GM10266 (cell line): ENCODE results near the gene SFXN5.

Source experiments
- DNase-seq: peaks from one replicate; pipeline ENCODE4 v3.0.0; 2012; ENCODE audit errors: extremely low spot score
- CTCF ChIP-seq: IDR thresholded peaks from 2 replicates; pipeline ENCODE4 v1.5.1; 2012; ENCODE audit warnings: mild to moderate bottlenecking, low read depth; ENCODE audit not compliant: control insufficient read depth, insufficient read depth; ENCODE audit errors: missing control alignments

The SFXN5 gene

GRCh38 chr2:72979896-72980295 is 91.6 kb downstream of the SFXN5 start:
- no peak for DNase-seq
- no peak for TF ChIP-seq CTCF

DNA sequence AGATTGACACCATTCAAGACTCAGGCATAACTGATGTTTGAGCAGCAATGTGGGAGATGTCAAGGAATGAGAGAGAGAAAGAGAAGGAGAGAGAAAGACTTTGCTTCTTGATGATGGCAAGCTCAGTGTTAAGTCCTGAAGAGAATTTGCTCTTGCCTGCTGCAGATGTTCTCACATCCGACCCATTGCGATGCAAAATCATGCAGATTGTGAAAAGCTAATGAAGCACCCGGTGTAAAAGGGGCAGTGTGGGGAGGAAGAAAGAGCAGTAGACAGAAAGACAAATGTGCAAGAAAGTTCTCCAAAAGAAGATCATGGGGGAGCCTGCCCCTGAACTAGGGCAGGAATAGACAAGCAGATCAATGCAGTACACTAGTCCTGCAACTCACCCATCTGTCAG is 96.5 kb downstream of the SFXN5 start:
- DNase-seq, result no peak
- TF ChIP-seq CTCF, result no peak

DNA sequence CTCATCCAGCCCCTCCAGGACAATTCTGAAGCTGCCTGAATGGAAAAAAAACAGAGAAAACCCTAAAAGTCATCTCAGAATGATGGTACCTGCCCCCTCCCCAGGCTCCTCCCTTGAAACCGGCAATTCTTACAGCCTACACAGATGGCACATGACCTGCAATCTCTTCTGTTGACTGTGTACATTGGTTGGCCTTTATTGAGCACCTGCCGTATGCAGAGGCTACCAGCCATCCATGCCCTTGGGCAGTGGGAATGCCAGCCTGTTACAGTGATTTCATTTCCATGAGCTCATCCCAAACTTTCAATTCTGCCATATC is 97.1 kb downstream of the SFXN5 start:
- no peak for DNase-seq
- no peak for TF ChIP-seq CTCF

DNA sequence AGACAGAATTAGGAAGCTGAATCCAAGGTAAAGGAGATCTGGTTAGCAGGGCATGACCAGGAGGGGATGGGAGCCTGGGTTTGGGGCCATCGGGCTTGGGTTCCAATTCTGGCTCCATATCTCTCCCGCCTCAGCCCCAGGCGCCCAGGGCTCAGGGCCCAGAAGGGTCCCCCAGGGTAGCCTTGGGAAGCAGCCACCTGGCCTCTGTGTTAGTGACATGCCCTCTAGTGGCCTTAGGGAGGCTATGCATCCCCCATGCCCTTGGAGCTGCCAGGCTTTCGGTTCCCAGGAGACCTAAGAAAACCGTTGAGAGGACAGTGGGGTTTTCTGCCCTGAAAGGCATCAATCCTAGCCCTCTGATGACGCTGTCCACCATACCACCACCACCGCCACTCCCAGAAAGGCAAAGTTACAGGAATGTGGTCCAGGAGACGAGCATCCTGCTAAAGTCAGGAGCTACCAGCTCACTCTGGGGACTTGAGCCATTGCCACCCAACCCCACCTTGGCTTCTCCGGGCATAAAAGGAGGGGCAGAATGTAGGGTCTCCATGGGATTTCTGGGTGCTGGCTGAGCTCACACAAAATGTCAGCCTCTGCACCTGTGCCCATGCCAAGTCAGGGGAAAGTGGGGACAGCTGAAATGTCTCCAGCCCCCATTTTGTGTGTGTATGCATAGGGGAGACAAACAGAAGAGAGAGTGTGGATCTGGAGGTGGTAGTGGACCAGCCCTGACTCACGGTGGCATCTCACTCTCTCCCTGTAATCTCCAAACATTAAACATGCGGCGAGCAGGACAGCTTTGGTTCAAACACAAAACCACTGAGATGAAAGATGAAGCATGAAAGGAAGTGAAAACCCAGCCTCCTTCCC is 97.7 kb downstream of the SFXN5 start:
- peak; percentile 88 for TF ChIP-seq CTCF
- peak; percentile 82 for DNase-seq

DNA sequence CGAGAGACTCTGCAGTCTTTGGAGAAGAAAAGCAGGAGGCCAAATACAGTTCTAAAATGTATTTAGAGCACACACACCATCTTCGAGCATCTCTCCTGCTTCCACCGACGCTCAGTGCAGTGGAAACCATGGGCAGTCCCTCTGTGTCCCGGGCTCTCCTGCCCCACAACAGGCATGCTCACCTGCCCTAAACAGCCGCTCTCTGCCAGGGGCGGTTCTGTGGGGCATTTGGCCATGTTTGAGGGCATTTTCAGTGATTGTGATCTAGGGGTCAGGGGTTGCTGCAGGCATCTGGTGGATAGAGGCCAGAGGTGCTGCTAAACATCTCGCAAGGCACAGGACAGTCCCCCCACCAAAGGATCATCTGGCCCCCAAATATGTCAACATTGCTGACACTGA is 98.4 kb downstream of the SFXN5 start:
- no peak for DNase-seq
- no peak for TF ChIP-seq CTCF

DNA sequence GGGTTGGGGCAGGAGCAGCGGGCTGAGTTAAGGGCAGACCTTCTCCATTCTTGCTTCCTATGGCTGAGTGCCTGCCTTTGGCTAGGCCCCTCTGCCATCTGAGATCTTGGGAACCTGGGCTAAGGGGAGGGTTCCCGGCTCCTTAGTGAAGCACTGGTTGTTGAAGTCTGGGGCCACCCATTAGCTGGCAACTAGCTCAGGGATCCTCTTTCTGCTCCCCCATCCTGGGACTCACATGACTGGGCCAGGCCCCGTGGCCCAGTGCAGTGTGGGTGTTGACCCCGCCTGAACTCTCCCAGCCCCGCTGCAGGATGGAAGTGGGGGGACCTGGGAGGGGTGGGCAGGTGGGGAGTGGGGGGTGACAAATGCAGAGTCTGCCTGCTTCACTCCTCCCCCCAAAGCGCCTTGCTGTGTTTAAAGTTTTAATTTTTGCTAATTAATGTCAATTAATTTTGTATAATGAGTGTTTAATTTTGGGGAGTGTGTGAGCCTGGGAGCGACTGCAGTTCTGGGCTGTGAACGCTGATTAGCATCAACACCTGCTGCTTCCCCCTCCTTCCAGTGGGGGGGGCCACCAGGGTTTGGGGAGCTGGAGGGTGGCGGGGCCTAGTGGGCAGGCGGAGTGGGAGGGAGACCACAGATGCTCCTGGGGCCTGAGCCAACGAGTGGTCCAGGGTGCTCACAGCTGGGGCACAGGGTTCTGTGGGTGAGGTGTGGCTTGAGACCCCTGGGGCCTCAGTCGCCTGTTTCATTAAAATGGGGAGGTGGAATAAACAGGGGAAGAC is 99.0 kb downstream of the SFXN5 start:
- TF ChIP-seq CTCF, result no peak
- no peak for DNase-seq

DNA sequence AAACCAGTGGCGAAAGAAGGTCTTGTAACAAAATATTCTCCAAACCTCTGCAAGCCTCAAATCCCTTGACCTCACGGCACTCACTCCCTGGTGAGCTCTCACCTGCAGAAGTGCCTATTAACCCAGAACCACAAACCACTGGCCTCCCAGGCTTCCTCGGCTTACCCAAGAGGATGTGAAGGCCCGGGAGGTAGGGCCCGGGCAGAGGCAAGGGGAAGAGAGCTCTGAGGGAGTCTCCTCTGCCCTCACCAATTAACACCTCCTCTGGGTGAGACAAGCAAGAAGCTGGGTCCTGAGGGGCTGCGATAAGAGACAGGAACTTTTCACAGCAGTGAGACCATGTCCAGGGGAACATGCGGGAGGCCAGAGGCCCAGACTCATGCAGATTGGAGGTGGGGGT is 100.5 kb downstream of the SFXN5 start:
- no peak for TF ChIP-seq CTCF
- no peak for DNase-seq
